Ishikawa (cell line): ENCODE measurements around the gene TMEM51.

Experiments
- CREB1 ChIP-seq: IDR thresholded peaks from 2 replicates; pipeline ENCODE4 v1.6.1; 2012; ENCODE audit warnings: low read depth
- EP300 ChIP-seq: IDR thresholded peaks from 2 replicates; pipeline ENCODE4 v1.6.1; 2012; ENCODE audit warnings: borderline replicate concordance
- MAX ChIP-seq: IDR thresholded peaks from 2 replicates; pipeline ENCODE4 v1.6.1; 2012
- RAD21 ChIP-seq: IDR thresholded peaks from 2 replicates; pipeline ENCODE4 v1.6.1; 2012; ENCODE audit warnings: low read depth
- YY1 ChIP-seq: IDR thresholded peaks from 2 replicates; pipeline ENCODE4 v1.6.1; 2012; ENCODE audit warnings: low read depth
- TF ChIP-seq, protein P1 (sequence below): IDR thresholded peaks from 2 replicates; pipeline ENCODE4 v1.6.1; 2012; ENCODE audit warnings: low read depth, mild to moderate bottlenecking

DNA sequence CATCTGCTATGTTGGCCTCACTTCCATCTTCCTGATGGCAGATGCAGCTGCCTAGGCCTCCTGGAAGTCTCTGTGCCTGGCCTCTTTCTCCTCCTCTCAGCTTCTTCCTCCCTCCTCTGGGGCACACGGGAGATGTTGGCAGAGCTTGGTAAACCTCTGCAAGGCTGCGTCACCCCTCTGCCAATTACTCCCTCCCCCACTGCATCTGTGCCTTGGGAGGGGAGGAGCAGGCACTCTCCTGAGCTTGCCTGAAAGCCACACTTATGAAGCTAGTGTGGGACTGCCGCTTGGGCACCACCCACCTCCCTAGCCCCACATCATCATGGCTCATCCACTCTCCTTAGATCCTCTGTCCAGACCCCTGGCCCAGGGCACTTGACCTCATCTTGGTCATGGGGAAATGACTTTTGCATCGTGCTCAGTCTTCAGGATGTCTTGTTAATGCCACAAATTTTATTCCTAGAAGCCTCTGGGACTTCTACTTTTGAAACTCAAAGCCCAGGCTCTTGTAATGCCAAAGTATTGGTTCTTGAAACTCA, 7.3 kb upstream of the TMEM51 start:
- TF ChIP-seq, protein P1, sequence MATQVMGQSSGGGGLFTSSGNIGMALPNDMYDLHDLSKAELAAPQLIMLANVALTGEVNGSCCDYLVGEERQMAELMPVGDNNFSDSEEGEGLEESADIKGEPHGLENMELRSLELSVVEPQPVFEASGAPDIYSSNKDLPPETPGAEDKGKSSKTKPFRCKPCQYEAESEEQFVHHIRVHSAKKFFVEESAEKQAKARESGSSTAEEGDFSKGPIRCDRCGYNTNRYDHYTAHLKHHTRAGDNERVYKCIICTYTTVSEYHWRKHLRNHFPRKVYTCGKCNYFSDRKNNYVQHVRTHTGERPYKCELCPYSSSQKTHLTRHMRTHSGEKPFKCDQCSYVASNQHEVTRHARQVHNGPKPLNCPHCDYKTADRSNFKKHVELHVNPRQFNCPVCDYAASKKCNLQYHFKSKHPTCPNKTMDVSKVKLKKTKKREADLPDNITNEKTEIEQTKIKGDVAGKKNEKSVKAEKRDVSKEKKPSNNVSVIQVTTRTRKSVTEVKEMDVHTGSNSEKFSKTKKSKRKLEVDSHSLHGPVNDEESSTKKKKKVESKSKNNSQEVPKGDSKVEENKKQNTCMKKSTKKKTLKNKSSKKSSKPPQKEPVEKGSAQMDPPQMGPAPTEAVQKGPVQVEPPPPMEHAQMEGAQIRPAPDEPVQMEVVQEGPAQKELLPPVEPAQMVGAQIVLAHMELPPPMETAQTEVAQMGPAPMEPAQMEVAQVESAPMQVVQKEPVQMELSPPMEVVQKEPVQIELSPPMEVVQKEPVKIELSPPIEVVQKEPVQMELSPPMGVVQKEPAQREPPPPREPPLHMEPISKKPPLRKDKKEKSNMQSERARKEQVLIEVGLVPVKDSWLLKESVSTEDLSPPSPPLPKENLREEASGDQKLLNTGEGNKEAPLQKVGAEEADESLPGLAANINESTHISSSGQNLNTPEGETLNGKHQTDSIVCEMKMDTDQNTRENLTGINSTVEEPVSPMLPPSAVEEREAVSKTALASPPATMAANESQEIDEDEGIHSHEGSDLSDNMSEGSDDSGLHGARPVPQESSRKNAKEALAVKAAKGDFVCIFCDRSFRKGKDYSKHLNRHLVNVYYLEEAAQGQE, result no peak
- no peak for TF ChIP-seq MAX
- no peak for TF ChIP-seq YY1
- TF ChIP-seq CREB1, result no peak
- no peak for TF ChIP-seq RAD21
- TF ChIP-seq EP300, result no peak
